Left cardiac atrium (tissue), 4 donors: ENCODE measurements around the gene COX6B2. TPM values are rescaled to one million over a fixed set of nuclear protein-coding genes. Genes with fewer than 3 reads are reported as not detected.
"Not testable (repeated sequence)": the region's sequence is repeated elsewhere in the genome, so short reads cannot be mapped to it uniquely, and the experiment has no call there.

Source experiments
- ATAC-seq, 2 donors: fragments of 200-7000 bp; cut with Tn5 transposase; one replicate each; pipeline ENCODE4 v1.9.1; 2020; ENCODE audit warnings: mild to moderate bottlenecking in 2 of 2, moderate library complexity in 2 of 2
- DNase-seq: peaks from one replicate; pipeline ENCODE4 v3.0.0-alpha.2; 2020
- intact Hi-C, 2 donors: fragments of 100-400 bp; cut with DNase I; formaldehyde crosslinking; loops; one replicate each; pipeline versions ENCODE4 v1.14.1 to v1.15.1; 2022 to 2023
- long read RNA-seq: library from polyadenylated mRNA; unstranded; transcript quantifications from one replicate; pipeline ENCODE4 v2.0.0, GENCODE V29; 2021
- total RNA-seq, 2 donors: library from RNA; stranded (reverse); fragmentation: NEBNext Ultra II Directional; extraction: Animal tissue kit (Norgen Biotek cat#: 25700); gene quantifications; one replicate each; pipeline ENCODE4 v1.2.1, GENCODE V29; 2021
- donor health status: DM: no; HTN: yes; CAD: no.
- donor health status: DM: no; HTN: yes; CAD: no; lungs with severe emphysema.
- donor health status: DM: yes; HTN: yes; CAD: no.
- donor health status: Dilated cardiomyopathy.

The COX6B2 gene
- total RNA-seq: not detected
- long read RNA-seq: 0 reads

GRCh38 chr19:55354698-55355212, at the start of gene COX6B2:
Gene COX6B2 (minus strand): TSS chr19:55354719. CDS start chr19:55354521, 198 bp downstream.
- intact Hi-C loops: no loop called here

GRCh38 chr19:55402509-55402908, 48.0 kb upstream of the COX6B2 start:
- ATAC-seq (no peak), DNase-seq (no peak)
- intact Hi-C loops: no loop called here

More at GRCh38 chr19:55354698-55355212, at the start of gene COX6B2:
- no peak for ATAC-seq
- no peak for DNase-seq

GRCh38 chr19:55401390-55401789, 46.9 kb upstream of the COX6B2 start:
- DNase-seq, intact Hi-C loops: not testable (repeated sequence)
- ATAC-seq: peak in 1 of 2 donors; percentile 9

GRCh38 chr19:55400281-55401087, 46.0 kb upstream of the COX6B2 start:
- intact Hi-C loops: no loop called here
- no peak for DNase-seq
- ATAC-seq: no peak

DNA sequence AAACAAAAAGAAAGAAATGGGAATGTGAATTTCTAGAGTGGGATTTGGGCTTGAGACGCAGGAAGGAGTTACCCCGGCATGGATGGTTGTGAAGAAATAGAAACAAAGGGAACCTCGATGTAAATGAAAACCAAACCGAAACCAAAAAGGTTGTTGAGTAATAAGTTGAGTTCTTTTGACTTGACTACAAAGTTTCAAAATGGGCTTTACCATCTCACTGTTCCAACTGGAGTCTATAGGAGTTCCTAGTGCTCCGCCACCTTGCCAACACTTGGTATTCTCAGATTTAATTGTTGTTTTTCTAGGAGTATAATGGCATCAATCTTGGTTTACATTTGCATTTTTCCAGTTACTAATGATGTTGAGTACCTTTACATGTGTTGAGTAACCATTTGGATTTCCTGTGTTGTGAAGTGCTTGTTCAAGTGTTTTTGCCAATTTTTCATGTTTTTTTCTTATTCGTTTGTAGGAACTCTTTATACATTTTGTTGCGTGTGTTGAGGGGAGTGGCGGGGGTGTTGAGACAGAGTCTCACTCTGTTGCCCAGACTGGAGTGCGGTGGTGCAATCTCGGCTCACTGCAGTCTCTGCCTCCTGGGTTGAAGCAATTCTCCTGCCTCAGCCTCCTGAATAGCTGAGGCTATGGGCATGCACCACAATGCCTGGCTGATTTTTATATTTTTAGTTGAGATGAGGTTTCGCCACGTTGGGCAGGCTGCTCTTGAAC, 43.8 kb upstream of the COX6B2 start:
- intact Hi-C loops: no loop called here
- no peak for DNase-seq
- no peak for ATAC-seq

DNA sequence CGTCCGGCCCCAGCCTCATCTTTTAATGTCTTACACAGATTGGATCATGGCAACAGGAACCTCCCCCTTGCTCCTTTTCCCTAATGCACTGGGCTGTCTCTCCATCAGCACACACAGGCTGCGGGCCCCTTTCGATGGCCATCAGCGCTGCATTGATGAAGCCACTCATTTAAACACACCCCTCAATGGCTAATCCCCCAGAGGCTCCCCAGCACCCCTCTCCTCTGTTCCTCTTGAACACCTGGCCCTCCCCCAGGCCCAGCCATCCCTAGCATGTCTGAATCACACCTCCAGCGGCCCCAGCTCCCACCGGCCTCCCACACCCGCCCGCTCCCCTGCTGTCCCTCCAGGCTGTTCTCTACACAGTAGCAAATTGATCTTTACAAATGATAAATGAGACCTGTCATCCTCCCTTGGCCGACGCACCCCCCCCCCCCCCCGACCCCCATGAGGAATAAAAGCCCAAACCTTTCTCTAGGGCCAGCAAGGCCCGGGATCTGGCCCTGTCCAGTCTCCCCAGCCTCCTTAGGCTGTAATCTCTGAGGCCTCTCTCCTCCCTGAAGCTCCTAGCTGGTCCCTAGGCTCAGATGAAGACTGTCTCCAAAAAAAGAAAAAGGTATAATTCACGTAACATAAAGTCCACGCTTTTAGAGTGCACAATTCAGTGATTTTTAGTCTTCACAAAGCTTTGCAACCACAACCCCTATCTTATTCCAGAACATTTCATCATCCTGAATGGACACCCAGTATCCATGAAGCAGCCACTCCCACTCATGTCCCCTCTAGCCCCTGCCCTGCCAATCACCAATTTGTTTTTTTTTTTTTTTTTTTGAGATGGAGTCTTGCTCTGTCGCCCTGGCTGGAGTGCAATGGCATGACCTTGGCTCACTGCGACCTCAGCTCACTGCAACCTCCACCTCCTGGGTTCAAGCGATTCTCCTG, 38.6 kb upstream of the COX6B2 start:
- intact Hi-C loops: no loop called here
- DNase-seq (no peak), ATAC-seq (no peak)

- ATAC-seq: no peak
- intact Hi-C loops: no loop called here
- DNase-seq: no peak
Measured at GRCh38 chr19:55391702-55392615, 37.4 kb upstream of the COX6B2 start.

DNA sequence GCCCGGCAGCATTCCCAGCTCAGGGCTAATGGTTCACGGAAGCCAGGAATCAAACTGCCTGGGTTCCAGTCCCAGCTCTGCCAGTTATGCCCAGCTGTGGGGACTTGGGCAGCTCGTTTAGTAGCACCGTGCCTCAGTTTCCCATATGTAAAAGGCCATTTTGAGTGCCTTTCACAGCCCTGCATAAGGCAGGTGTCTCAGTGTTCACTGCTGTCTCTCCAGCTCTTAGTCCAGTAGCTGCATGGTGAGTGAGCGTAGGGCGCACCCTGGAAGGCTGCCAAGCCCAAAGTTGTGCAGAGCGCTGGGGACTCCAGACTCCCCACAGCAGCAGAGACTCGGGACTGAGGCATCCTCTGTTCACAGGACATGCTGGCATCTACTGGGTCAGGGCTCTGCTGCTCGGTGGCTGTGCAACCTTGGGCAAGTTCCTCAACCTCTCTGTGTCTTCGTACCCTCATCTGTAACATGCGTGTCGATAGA, 36.7 kb upstream of the COX6B2 start:
- intact Hi-C loops: no loop called here
- DNase-seq (no peak), ATAC-seq (no peak)

GRCh38 chr19:55390461-55390880, 36.0 kb upstream of the COX6B2 start:
- intact Hi-C loops: no loop called here
- DNase-seq (no peak), ATAC-seq (no peak)

DNA sequence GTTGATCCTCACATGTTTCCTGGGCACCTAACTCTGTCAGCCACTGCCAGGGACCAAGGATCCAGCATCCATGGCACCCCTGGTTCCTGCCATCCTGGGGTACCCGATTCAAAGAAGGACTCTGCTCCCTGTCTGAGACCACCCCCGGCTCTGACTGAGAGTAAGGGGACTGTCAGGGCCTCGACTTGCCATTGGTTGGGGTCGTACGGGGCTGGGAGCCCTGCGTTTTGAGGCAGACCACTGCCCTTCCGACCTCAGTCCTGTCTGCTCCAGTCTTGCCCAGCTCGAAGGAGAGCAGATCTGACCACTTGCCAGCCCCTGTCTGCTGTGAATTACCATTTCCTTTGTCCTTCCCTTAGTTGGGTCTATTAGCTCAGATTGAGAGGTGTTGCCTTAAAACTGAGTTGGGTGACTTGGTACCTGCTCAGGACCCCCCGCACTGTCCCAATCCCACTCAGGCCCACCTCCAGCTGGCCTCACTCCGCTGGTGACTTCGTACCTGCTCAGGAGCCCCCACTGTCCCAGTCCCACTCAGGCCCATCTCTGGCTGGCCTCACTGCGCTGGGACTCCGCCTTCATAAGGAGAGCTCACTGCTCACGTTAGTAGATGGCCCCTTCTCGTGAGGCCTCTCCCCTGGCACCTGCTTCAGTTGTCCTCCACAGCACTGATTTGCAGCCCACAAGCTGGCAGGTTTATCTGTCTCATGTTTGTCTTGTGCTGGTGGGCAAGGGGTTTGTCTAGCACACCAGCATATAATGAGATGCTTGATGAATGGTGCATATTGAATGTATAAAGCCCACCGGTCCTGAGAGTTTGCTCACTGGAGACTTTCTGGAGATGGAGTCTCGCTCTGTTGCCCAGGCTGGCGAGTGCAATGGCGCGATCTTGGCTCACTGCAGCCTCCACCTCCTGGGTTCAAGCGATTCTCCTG, 35.1 kb upstream of the COX6B2 start:
- intact Hi-C loops: loop anchor here in 1 of 2 donors (10.0 kb wide), 1 partner anchor 85 kb away; no protein-coding TSS in a partner anchor
- DNase-seq (no peak), ATAC-seq (no peak)

DNA sequence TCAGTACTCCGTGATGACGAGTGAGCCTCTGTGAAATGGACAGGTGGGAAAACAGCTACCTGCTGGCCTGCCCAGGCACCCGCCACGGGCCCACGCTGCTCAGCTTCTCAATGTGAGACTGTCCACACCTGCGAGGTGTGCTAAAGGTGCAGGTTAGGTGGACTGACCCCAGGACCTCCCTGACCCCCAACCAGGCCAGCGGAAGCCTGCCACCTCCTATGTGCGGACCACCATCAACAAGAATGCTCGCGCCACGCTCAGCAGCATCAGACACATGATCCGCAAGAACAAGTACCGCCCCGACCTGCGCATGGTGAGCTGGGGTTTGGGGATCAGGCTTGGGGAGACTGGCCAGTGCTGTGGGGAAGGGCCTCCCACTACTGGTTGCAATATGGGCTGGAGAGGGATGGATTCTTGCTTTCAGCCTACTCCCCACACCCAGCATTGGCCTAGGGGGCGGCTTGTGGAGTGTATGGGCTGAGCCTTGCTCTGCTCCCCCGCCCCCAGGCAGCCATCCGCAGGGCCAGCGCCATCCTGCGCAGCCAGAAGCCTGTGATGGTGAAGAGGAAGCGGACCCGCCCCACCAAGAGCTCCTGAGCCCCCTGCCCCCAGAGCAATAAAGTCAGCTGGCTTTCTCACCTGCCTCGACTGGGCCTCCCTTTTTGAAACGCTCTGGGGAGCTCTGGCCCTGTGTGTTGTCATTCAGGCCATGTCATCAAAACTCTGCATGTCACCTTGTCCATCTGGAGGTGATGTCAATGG, 33.4 kb upstream of the COX6B2 start:
- ATAC-seq (no peak), DNase-seq (no peak)
- intact Hi-C loops: loop anchor here in 1 of 2 donors (10.0 kb wide), 1 partner anchor 83 kb away; no protein-coding TSS in a partner anchor

GRCh38 chr19:55386493-55386971, 32.0 kb upstream of the COX6B2 start:
- no peak for DNase-seq
- ATAC-seq: no peak
- intact Hi-C loops: loop anchor here in 1 of 2 donors (10.0 kb wide), 1 partner anchor 82 kb away; no protein-coding TSS in a partner anchor

- DNase-seq: peak; percentile 99
- intact Hi-C loops: loop anchor here in 1 of 2 donors (10.0 kb wide), 1 partner anchor 81 kb away; no protein-coding TSS in a partner anchor
- peak; percentile 88 to 90 for ATAC-seq
Measured at GRCh38 chr19:55385724-55386492, 31.4 kb upstream of the COX6B2 start, which contains the start of gene RPL28. Gene RPL28 (plus strand): TSS chr19:55385932. CDS start chr19:55386358, 426 bp downstream.

DNA sequence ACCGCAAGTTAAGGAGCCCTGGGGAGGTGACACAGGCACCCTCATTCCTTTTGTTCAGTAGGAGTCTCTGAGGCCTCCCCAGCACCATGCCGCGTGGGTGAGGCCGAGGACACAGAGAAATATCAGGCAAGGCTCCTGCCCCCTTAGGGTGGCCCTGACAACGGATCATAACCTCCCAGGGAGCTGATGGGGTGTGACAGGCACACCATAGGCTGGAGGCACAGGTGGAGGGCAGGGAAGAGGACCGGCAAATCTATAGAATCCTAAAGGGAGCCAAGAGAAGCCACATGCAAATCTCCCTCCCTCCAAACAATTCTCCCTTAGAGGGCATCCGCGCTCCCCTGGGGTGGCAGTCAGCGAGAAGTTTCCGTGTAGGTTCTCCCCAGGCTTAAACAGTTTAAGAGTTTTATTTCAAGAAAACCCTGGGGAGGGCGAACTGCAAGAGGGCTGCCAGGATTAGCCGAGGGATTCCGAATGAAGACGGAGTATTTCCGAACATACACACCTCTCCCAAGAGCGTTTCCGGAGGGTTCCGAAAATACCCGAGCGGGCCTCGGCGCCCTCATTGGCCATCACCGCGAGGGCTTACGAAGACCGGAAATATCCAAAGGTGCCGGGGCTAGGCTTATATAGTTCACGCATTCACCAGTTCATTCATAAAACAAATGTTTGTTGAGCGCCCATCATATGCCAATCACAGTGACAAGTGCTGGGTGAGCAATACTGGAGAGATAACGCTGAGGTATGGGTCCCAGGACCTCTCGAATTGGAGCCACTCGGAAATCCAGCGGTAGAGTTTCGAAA, 30.6 kb upstream of the COX6B2 start:
- intact Hi-C loops: loop anchor here (5.0 to 10.0 kb wide), 3 partner anchors 43 to 83 kb away; no protein-coding TSS in a partner anchor
- ATAC-seq (peak; percentile 88 to 89), DNase-seq (peak; percentile 97)
